Activated CD8-positive, alpha-beta memory T cell treated with anti-CD3 and anti-CD28 coated beads, Interleukin-2, amount 50 U/mL, for 24 hours (primary cell): ENCODE results near the gene RSPH4A.
"Not testable (repeated sequence)": the region's sequence is repeated elsewhere in the genome, so short reads cannot be mapped to it uniquely, and the experiment has no call there.

Source experiments
- DNase-seq: peaks from one replicate; pipeline ENCODE4 v3.0.0-alpha.2; 2020; ENCODE audit errors: extremely low read depth

The RSPH4A gene

DNA sequence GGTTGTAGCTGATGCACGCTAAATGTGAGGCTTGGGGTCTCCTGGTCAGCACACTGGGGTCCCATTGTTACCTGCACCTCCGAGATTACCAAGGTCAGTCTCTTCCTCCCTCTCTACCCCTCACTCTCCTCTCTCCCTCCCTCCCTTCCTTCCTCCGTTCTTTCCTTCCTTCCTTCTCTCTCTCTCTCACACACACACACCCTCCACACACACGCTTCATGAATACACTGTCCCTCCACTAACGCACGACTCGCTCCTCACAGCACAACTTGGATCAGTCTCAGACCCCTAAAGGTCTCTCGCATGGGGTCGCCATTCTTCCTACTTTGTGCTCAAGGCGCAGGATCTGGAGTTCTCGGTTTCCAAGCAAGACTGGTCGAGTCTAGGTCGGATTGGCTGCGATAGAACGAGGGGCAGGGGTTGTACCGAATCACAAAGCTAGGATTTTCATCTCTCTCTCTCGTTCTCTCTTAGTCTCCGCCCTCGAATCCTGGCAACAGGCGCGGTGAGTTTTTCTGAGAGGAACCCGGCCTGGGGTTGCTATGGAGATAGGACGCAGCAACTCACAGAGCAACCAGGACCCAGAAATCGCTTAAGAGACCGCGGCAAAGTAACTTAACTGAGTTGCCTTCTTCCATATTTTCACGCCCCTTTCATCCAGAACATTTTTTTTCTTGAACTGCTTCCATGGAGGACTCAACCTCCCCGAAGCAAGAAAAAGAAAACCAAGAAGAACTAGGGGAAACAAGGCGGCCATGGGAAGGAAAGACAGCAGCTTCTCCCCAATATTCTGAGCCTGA is at the start of gene RSPH4A:
RSPH4A (plus strand) TSS at position 543 of the 800 bp plus-strand sequence; CDS start at position 688, 145 bp downstream.
- peak; percentile 19 for DNase-seq

DNA sequence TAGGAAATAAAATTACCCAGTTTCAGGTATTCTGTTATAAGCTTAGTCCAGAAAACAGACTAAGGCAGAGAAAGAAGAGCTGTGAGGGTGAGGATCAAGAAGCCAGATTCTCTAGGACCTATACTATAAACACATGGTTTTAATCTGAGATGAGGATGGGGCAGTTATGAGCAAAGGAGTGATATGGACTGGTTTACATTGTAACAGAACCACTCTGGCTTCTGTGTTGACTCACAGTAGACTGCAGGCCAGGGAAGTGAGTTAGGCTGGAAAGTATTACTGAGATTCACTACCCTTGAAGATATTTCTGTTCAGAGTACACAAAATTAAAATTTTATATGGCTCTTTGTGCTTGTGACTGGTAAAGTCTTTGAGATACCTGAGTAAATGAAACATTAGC is 48.2 kb upstream of the RSPH4A start:
- DNase-seq: no peak

DNA sequence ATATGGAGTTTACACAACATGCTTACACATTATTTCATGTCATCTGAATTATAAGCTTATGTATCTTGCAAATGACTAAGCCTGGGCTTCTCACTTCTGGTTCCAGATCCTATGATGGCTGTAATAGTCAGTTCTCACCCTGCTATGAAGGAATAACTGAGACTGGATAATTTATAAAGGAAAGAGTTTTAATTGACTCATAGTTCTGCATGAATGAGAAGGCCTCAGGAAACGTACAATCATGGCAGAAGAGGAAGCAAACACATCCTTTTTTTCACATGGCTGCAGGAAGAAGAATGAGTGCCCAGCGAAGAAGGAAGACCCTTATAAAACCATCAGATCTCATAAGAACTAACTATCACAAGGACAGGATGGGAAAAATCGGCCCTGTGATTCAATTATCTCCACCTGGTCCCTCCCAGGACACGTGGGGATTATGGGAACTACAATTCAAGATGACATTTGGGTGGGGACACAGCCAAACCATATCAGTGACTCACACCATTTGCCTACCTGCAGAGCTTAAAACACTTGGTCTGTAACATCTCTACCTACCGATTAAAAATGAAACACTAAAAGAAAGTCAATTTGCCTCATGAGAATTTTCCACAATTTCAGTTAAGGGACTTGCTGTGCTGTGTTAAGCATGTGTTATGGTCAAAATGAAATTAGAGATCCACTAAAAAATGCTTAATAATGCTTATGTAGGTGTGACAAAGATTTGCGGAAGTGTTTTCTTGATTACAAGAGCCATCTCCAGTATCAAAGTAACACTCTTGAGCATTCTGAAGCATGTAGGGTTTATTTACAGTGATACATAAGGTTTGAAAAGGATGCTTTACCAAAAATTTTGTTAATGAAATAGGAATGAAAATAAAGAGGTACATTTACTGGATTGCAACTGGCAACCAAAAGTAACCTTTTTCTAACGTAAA is 47.2 kb upstream of the RSPH4A start:
- no peak for DNase-seq

DNA sequence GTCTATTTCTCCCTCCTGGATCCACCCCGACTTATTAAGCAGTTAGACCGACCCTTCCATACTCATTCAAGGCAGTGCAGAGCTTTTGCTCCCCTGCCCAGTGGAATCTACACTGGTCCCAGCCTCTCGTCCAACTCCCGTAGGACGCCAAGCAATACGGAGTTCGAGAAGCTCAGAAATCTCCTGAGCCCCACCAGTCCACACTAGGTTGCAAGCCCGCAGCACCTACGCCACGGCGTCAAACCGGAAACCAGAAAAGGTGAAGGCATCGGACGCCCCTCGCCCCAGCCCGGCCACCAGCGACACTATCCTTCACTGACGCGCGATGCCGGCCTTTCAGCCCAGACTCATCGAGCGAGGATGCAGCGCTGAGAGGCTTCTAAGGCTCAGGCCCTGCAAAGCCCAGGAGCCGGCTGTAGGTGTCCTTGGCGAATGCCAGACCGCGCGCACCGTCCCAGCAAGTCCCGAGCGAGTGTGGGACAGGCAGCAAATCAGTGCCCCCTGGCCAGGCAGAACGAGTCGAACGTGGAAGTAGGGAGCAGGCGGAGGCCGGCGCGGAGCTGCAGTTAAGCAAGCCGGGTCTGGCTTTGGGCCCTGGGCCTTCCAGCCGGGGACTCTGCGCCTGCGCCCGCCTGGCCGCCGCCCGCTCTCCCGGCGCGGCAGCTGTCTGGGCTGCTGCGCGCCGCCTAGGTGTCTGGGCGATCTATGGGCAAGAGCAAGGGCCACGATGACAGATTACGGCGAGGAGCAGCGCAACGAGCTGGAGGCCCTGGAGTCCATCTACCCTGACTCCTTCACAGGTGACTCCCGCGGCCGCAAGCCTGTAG is 45.2 kb upstream of the RSPH4A start, which contains the start of gene RWDD1:
RWDD1 (plus strand) TSS at position 649 of the 827 bp plus-strand sequence; CDS start at position 728, 79 bp downstream.
- peak; percentile 94 for DNase-seq

DNA sequence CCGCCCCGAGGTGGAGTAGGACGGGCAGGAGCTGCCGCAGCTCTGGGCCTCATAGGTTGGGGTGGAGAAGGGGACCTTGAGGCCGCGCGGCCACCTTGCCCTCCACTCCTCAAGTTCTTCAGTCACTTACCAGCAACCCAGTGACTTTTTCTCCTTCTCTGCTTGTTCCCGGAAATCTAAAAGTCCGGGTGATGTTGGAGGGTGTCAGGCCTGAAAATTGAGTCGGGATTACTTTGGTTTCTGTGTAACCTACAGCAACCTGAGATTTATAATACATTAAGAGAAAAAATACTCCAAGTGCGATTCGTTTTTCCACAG is 44.6 kb upstream of the RSPH4A start:
- DNase-seq: no peak

DNA sequence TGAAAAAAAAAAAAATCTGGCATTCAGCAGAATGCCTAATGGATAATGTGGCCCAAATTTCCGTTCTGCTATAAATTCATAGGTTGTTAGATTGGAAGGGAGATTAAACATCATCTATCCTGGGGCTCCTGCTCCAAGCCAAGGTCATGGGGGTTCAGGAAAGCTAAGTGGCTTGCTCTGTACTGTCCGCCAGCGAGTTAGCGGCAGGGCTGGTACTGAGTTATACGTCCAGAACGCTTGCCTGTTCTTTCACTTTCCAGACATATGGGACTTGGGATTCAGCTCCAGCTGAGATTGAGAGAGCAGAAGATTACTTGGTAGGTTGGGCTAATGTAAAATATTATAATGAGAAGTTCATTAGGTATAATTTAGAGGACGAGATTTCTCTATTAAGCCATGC is 44.1 kb upstream of the RSPH4A start:
- DNase-seq: no peak

DNA sequence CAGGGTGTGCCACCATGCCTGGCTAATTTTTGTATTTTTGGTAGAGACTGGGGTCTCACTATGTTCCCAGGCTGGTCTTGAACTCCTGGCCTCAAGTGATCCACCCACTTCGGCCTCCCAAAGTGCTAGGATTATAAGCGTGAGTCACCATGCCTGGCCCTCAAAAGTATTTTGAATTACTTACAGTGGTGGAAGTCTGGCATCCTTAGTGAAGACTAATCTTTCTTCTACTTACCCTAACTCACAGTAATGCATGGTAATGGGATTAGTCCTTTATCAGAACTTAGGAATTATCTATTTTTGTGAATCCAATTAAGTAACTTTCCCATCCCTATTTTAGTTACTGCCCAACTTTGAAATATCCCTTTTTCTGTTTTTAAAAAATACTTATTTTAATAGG is 41.1 kb upstream of the RSPH4A start:
- no peak for DNase-seq

DNA sequence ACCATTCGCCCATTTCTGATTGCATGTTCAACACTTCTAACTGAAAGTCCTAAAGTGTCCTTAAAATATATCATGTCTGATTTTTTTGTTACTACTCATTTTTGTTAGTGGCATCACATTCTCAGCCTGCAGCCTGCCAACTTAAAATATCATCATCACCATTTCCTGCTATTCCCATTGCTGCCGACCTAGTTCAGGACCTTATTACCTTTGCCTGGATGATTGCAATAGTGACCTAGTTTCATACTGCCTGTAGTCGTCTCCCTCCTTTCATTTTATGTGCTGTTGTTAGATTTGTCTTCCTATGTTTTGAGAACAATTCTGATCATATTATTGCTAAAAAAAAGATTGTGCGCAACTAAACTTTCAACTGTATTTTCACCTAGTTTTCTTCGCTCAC is 38.8 kb upstream of the RSPH4A start:
- no peak for DNase-seq

DNA sequence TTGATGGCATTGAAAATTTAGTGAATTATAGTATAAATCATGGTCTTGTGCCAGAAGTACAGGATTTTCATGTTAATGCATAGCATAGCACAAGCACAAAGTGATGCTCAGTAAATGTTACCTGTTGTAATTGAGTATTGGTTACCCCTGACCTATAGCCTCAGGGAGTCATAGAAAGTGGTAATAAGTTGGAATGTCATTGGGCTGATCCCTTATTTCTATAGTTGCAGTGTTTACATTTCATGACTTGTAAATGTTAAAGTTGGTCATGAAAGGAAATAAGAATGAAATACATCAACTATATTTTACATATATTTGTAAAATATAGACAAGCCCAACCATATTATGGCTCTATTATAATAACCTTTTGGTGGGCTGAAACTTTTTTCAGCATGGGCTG is 37.9 kb upstream of the RSPH4A start:
- no peak for DNase-seq

DNA sequence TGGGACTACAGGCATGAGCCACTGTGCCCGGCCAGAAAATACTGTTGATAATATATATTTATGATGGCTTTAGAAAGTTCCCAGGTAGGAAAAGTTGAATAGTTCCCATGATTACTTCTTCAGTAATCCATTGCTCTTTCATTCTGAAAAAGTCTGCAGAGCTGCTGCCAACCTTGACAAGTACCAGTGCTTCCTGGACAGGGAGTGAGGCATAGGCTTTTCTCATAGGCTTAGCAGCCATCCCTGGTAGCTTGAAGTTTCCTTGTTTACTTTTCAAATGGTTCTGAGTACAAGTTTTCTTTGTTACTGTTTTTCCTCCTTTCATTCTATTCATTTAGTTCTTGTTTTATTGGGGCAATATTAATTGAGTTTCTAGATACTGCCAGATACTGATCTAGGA is 37.1 kb upstream of the RSPH4A start:
- no peak for DNase-seq

DNA sequence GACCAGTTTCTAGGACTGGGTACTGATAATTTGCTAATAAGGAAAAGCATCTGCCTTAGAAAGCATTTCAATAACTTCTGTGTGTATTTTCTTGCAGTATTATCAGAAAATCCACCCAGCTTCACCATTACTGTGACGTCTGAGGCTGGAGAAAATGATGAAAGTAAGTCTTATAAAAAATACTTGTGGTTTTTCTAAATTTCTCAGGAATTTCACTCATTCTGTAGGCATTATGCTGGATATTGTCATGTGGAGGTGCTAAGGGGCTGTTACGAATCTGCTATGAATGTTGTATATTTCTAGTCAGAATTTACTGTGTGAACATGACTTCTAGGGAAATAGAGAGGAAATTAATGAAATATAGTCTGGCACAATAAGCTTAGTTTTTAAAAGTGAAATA is 36.1 kb upstream of the RSPH4A start:
- DNase-seq: no peak

DNA sequence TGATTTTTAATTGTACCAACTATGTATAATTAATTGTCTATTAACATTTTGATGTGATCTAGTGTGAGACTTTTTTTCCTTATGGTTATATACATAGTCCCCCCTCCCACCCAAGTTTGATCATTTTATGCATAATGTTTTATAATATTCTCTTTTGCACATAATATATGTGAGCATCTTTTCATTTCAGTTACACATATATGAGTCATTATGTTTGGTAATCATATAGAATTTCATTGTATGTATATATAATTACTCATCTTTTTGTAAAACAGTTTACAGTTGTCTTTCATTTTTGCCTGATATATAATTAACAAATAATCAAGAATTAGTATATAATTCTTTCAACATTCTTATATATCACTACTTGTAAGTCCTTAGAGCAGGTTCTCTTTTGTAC is 30.0 kb upstream of the RSPH4A start:
- DNase-seq: no peak

DNA sequence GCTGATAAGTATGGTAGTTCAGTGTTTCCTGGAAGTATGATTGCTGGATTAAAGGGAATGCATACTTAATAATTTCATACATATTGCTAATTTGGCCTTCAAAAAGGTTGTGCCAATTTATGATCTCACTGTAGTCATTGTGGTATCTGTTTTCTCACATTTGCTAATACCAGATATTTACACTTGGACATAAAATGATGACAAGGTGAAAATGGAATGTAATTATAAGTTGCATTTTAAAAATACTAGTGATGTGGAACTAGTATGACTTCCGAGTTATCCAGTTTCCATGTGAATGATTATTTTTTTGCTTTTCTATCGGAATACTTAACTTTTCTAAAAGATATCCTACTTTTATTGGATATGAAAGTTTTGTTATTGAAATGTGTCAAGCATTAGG is 29.5 kb upstream of the RSPH4A start:
- DNase-seq: no peak

DNA sequence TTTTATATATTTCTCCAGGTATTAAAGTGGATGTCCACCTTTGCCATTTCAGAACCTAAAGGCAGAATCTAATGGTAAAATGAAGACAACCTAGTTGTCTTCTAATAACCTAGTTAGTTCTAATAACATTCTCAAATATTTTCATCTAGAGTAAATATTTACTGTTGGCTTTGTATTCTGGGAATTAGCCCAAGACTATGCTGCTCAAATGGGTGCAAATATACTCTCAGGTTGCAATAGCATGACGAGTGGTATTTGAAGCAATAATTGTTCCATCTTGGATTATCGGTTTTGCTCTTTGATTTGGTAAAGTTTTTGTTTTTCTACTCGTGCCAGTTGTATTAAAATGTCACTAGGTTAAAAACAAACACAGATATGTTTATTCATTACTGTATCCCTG is 21.0 kb upstream of the RSPH4A start:
- no peak for DNase-seq

DNA sequence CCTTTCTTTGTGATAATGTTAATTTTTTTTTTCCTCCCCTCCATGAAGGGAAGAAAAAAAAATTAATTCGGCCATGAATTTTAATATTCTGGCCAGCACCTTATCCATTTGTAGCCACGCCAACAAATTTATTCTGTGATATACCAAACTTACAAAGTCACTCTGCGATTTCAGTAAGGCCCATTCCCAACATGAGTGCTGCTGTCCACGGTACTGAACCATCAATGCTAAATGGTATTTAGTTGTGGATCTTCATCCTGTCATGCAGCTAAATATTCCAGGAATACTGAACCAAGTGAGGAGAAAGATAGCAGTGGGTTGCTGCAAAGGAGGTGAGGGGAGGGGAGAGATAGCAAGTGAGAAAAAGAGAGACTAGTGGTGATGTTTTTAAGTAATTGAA is 19.5 kb upstream of the RSPH4A start:
- no peak for DNase-seq

DNA sequence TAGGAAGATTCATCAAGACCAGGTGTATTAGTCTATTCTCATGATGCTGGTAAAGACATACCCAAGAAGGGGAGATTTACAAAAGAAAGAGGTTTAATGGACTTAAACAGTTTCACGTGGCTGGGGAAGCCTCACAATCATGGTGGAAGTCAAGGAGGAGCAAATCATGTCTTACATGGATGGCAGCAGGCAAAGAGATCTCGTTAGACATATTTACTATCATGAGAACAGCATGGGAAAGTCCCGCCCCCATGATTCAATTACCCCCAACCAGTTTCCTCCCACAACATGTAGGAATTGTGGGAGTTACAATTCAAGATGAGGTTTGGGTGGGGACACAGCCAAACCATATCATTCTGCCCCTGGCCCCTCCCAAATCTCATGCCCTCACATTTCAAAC is 12.4 kb upstream of the RSPH4A start:
- not testable (repeated sequence) for DNase-seq

DNA sequence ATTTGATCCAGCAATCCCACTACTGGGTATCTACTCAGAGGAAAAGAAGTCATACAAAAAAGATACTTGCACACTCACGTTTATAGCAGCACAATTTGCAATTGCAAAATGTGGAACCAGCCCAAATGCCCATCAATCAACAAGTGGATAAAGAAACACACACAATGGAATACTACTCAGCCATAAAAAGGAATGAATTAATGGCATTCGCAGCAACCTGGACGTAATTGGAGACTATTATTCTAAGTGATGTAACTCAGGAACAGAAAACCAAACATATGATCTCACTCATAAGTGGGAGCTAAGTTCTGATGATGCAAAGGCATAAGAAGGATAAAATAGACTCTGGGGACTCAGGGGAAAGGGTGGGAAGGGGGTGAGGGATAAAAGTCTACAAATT is 11.4 kb upstream of the RSPH4A start:
- DNase-seq: not testable (repeated sequence)

DNA sequence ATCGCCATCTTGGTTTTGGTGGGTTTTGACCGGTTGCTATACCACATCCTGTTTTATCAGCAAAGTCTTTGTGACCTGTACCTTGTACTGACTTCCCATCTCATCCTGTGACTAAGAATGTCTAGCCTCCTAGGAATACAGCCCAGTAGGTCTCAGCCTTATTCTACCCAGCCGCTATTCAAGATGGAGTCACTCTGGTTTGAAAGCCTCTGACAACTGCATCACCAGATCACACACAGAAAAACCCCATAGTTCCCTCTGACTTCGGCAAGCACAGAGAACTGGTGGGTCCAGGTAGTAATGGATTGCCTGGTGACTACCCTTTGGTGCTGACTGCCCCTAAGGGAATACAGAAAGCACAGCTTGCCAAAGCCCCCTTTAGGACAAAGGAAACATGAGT is 10.3 kb upstream of the RSPH4A start:
- DNase-seq: no peak

DNA sequence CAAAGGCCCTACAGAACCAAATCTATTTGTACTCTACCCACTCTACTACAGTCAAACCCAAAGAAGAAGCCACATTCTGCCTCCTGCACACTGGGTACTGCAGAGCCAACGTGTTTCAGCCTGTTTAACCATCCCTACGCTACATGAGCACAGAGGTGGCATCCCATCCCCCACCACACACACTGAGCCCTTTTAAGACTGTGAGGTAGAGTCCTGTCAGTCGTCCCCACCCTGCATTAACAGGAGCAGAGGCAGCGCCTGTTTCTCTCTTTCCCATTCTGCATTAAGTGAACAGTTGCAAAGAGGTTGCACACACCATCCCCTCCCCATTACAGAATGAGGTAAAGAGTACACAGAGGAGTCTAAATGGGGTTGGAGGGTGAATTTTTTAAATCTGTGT is 5.2 kb upstream of the RSPH4A start:
- DNase-seq: no peak

DNA sequence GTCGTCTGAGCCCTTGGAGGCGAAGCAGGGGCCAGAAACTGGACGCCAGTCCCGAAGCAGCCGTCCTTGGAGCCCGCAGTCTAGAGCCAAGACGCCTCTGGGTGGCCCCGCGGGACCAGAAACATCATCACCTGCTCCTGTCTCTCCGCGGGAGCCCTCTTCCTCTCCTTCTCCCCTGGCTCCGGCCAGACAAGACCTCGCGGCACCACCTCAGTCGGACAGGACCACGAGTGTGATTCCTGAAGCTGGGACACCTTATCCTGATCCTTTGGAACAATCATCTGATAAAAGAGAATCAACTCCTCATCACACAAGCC is 416 bp downstream of the RSPH4A start:
- DNase-seq: no peak

DNA sequence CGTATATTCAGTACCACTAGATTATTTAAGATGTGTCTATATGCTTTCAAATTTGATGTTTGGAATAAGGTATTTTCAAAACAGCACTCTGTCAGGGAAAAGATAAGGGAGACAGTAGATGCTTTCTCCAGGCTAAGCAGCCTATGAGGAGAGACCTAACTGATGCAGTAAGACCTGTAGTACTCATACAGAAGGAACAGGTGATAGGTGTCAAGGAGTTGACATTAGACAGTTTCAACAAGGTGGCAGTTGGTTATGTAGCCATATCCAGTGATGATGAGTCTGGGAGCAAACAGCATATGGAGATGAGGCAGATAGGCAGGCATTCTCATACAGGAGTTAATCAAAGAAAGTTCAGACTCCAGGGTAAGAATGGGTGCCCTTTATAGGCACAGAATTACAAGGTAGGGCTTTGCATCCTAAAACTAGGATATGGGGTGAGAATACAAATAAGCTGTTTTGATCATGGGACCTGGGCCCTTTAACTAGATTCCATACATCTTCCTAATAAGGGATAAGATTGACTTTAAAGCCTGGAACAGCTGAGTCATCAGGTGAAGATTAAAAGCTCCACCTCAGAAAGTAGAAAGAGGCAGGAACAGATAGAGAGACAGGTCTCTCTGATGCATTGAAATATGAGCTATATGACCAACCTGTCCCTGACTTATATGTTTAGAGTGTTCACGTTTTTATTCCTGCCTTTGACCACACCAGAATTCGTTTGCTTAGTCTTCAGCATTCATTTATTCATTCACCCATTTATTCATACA is 7.9 kb downstream of the RSPH4A start:
- DNase-seq: no peak

DNA sequence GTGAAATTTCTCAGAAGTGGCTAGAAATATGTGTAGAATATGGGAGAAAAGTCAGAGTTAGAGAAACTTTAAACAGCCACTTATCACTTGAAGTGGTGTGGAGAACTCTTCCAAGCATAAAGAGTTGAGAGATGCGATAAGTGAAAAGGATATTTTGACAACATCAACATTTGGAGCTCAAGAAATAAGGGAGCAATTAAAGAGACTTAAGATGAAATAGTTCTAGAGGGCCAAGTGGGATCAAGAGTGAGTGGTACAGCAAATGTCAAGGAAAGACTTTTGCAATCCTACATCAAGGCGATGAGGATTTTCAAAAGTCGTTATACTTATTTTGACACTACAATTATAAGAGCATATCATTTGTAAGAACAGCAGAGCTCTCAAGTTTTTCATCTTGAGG is 9.6 kb downstream of the RSPH4A start:
- DNase-seq: no peak
